Measurements from ENCODE around the gene WDR77.

DNA sequence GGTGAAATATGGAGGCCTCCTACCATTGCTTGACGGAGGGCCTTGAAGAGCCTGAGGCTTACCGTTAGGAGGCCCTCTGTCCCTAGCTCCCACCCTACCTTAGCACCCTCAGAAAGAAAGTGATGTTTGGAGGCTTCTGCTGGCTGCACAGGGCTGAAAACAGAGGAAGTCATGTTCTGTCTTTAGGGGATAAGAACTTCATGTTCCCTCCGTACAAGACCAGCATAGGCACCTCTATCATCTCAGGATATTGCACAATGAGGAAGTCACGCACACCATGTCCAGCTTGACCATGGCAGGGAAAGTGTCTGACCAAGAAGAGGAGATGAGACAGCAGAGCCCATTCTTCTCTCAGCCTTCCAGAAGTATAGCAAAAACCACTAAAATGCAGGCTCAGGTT is 40.5 kb upstream of the WDR77 start:
- TF ChIP-seq, protein P1, sequence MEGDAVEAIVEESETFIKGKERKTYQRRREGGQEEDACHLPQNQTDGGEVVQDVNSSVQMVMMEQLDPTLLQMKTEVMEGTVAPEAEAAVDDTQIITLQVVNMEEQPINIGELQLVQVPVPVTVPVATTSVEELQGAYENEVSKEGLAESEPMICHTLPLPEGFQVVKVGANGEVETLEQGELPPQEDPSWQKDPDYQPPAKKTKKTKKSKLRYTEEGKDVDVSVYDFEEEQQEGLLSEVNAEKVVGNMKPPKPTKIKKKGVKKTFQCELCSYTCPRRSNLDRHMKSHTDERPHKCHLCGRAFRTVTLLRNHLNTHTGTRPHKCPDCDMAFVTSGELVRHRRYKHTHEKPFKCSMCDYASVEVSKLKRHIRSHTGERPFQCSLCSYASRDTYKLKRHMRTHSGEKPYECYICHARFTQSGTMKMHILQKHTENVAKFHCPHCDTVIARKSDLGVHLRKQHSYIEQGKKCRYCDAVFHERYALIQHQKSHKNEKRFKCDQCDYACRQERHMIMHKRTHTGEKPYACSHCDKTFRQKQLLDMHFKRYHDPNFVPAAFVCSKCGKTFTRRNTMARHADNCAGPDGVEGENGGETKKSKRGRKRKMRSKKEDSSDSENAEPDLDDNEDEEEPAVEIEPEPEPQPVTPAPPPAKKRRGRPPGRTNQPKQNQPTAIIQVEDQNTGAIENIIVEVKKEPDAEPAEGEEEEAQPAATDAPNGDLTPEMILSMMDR (IDR thresholded peaks at IDR 0.05), result no peak
- no peak for TF ChIP-seq POLR2A (IDR thresholded peaks at IDR 0.05)

Measured in testis (tissue), 2 donors.